Uterus (tissue), 4 donors: ENCODE data around the gene RANBP9. TPM values are rescaled to one million over a fixed set of nuclear protein-coding genes. Genes with fewer than 3 reads are reported as not detected.

Experiments
- DNase-seq, 2 donors: peaks; one replicate each; pipeline ENCODE4 v3.0.0-alpha.2; 2019 to 2020
- H3K27ac ChIP-seq, 2 donors: fragments of 200-600 bp; sonication (generic); 1 replicate in 1 of 2; 2 replicates in 1 of 2; pipeline ENCODE4 v1.5.1; 2016 to 2018
- H3K27me3 ChIP-seq, 2 donors: fragments of 200-600 bp; sonication (generic); one replicate each; pipeline ENCODE4 v1.5.1; 2018 to 2019; ENCODE audit warnings: control low read depth in 1 of 2
- H3K36me3 ChIP-seq, 2 donors: fragments of 200-600 bp; sonication (generic); one replicate each; pipeline ENCODE4 v1.5.1; 2019; ENCODE audit warnings: control low read depth in 1 of 2
- H3K4me1 ChIP-seq, 2 donors: fragments of 200-600 bp; sonication (generic); one replicate each; pipeline ENCODE4 v1.5.1; 2018 to 2019; ENCODE audit warnings: control low read depth in 1 of 2
- H3K4me3 ChIP-seq, 2 donors: fragments of 200-600 bp; sonication (generic); 1 replicate in 1 of 2; 2 replicates in 1 of 2; pipeline ENCODE4 v1.5.1; 2018 to 2019; ENCODE audit warnings: mild to moderate bottlenecking in 1 of 2
- H3K9me3 ChIP-seq, 2 donors: fragments of 200-600 bp; sonication (generic); one replicate each; pipeline ENCODE4 v1.5.1; 2019; ENCODE audit warnings: control low read depth in 1 of 2
- POLR2A ChIP-seq, 2 donors: fragments of 450-650 bp; IDR thresholded peaks; one replicate each; pipeline ENCODE4 v1.6.1; 2016; ENCODE audit warnings: antibody characterized with exemption in 2 of 2, mild to moderate bottlenecking in 1 of 2, moderate library complexity in 1 of 2
- intact Hi-C: fragments of 100-400 bp; cut with DNase I; formaldehyde crosslinking; loops from one replicate; pipeline ENCODE4 v1.15.1; 2023; ENCODE audit warnings: low total_unique reads
- total RNA-seq, 4 donors: library from RNA; depleted of rRNA in 3 of 4; stranded (reverse); fragments of >200 nt in 3 of 4; gene quantifications; one replicate each; pipeline versions ENCODE4 v1.1.0 to v1.2.4, GENCODE V29; 2014 to 2023
- TF ChIP-seq, protein P1 (sequence below), 4 experiments: fragments of 200-600 bp in 2 of 4; fragments of 450-650 bp in 2 of 4; sonication (generic) in 2 of 4; IDR thresholded peaks; one replicate each; pipeline ENCODE4 v1.5.1; 2016 to 2019; ENCODE audit warnings: antibody characterized with exemption in 4 of 4, mild to moderate bottlenecking in 2 of 4, moderate library complexity in 1 of 4
- donor health status: DM: yes; HTN: yes; CAD: no.

The RANBP9 gene
- total RNA-seq, 4 donors from 2014 or later: 22.6 to 49.0 (median 40.9) TPM

DNA sequence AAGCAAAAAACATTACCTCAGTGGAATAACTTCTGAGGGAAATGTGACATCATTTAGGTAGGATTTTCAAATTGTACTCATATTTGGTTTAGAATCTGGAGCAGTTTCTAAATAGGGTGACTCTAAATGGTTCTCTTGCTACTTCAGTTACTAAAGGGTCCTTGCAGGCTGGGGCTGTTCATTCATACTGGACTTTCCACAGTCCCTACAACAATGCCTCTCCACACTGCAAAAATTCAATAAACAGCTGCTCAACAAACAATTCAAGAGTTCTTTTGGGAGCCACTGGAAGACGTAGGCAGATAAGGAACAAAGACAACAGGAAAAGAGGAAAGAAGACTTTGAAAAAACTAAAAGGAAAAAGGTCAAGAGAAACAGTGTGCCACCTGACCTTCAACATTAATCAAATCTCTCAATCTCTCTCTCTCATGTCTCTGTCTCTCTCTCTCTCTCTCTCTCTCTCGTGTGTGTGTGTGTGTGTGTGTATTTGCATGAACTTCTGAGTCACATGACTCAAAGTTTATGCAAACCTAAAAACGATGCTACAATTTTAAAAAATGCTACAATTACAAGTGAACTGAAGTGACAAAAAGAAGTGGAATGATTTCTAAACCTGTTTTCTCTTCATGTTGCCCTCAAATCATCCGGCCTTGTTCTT, 82.0 kb downstream of the RANBP9 start:
- H3K4me3 ChIP-seq: no peak overlapping the region
- H3K4me1 ChIP-seq: no peaks in the 10 kb centered on the region
- intact Hi-C loops: no loop called here
- H3K36me3 ChIP-seq: no peaks in the 10 kb centered on the region
- no peaks in the 10 kb centered on the region for H3K27me3 ChIP-seq
- TF ChIP-seq, protein P1, sequence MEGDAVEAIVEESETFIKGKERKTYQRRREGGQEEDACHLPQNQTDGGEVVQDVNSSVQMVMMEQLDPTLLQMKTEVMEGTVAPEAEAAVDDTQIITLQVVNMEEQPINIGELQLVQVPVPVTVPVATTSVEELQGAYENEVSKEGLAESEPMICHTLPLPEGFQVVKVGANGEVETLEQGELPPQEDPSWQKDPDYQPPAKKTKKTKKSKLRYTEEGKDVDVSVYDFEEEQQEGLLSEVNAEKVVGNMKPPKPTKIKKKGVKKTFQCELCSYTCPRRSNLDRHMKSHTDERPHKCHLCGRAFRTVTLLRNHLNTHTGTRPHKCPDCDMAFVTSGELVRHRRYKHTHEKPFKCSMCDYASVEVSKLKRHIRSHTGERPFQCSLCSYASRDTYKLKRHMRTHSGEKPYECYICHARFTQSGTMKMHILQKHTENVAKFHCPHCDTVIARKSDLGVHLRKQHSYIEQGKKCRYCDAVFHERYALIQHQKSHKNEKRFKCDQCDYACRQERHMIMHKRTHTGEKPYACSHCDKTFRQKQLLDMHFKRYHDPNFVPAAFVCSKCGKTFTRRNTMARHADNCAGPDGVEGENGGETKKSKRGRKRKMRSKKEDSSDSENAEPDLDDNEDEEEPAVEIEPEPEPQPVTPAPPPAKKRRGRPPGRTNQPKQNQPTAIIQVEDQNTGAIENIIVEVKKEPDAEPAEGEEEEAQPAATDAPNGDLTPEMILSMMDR (IDR thresholded peaks at IDR 0.05): no peak
- TF ChIP-seq POLR2A (IDR thresholded peaks at IDR 0.05): no peak
- no peak for DNase-seq
- no peak overlapping the region for H3K27ac ChIP-seq
- H3K9me3 ChIP-seq: no peaks in the 10 kb centered on the region

DNA sequence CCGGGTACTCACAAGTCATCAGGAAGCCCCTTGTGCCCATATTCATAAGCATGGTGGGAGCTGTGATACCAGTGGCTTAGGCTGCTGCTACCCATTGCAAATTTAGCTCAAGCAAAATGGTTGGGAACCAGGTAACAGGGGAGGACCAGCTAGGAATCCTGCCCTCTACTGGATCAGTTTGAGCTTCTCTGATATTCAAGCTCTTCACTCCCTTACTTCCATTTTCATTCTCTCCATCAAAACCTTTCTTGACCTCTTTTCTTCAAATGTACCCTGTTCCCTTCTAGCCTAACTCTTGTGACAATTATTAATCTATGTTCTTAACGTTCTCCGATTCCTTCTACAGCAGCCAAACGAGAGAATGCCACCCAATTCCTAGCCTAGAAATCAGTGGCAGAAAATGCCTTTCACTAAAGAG, 86.8 kb downstream of the RANBP9 start:
- H3K4me3 ChIP-seq: no peak overlapping the region
- no peaks in the 10 kb centered on the region for H3K27me3 ChIP-seq
- intact Hi-C loops: no loop called here
- no peaks in the 10 kb centered on the region for H3K4me1 ChIP-seq
- no peak for DNase-seq
- no peaks in the 10 kb centered on the region for H3K9me3 ChIP-seq
- no peaks in the 10 kb centered on the region for H3K36me3 ChIP-seq
- no peak for TF ChIP-seq POLR2A (IDR thresholded peaks at IDR 0.05)
- TF ChIP-seq, protein P1 (IDR thresholded peaks at IDR 0.05): peak in 1 of 4 experiments; percentile 9
- no peak overlapping the region for H3K27ac ChIP-seq

DNA sequence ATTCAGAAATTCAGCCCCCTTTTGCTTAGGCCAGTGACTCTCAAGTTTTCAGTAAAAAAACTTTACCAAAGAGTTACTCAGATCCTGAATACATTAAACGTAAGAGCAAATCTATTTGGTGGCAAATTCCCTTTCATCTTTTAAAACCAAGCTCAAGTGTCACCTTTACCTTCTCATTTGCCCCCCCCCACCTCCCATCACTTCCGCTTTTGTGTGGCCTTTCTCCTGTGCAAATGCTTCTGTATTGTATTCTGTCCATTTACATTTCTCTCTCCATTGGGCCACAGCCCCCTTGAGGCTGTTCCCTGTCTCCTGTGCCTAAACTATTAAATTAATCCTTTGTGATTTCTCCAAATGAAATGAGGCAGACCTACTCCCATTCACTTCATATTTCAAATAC, 94.6 kb downstream of the RANBP9 start:
- H3K36me3 ChIP-seq: no peaks in the 10 kb centered on the region
- H3K9me3 ChIP-seq: no peaks in the 10 kb centered on the region
- intact Hi-C loops: loop anchor here (10.0 kb wide), 1 partner anchor 148 kb away; no protein-coding TSS in a partner anchor
- no peak for DNase-seq
- peaks cover 0 to 4% of the 10 kb centered on the region in 2 donors for H3K4me1 ChIP-seq
- no peaks in the 10 kb centered on the region for H3K27me3 ChIP-seq
- H3K4me3 ChIP-seq: no peak overlapping the region
- TF ChIP-seq, protein P1 (IDR thresholded peaks at IDR 0.05): no peak
- TF ChIP-seq POLR2A (IDR thresholded peaks at IDR 0.05): no peak
- H3K27ac ChIP-seq: no peak overlapping the region

DNA sequence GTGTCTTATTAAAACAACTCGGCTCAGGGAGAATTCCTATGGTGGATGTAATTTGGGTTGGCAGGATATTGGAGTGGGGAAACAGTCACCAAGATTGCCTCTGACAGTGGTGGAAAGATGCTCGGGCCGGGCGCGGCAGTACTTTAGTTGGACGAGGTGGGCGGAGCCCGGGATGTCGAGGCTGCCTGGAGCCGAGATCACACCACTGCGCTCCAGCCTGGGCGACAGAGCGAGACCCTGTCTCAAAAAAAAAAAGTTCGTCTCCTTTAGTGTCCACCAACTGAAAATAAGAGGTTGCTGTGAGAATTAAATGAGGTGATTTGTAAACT, 95.9 kb downstream of the RANBP9 start:
- DNase-seq: peak; percentile 32 to 36
- TF ChIP-seq POLR2A (IDR thresholded peaks at IDR 0.05): no peak
- TF ChIP-seq, protein P1 (IDR thresholded peaks at IDR 0.05): no peak

DNA sequence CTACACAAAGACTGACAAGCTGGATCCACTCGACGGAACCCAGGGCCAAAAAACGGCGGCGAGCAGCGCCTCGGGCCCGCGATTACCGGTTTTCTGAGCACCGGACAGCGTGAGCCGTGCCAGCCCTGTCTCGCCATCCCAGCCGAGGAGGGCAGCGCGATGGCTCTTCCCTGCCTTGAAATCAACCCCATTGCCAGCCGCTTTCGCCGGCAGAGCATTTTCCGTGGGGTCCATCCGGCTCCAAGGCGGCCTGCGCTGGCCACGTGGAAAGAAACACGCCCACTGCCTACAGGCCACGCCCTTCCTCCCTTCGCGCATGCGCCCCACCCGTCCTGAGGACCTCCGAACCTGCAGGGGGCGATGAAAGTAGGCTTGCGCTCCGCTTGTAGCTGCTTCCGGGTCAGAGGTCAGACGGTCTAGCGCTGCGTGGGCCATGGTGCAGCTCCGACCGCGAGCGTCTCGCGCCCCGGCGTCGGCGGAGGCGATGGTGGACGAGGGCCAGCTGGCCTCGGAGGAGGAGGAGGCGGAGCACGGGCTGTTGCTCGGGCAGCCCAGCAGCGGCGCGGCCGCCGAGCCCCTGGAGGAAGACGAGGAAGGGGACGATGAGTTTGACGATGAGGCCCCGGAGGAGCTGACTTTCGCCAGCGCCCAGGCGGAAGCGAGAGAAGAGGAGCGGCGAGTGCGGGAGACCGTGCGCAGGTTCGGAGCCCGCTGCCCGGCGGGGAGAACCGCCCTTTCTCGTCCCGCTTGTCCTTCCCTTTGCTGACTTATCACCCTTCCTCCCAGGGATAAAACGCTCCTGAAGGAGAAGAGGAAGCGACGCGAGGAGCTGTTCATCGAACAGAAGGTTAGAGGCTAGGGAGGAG, 96.5 kb downstream of the RANBP9 start, which contains the start of gene NOL7:
NOL7 (plus strand) TSS at position 410 of the 866 bp plus-strand sequence; CDS start at position 434, 24 bp downstream.
- Histone ChIP-seq H3K4me1 (peaks cover 0 to 4% of the 10 kb centered on the region in 2 donors), H3K4me3 (peak within 1 kb of the TSS; percentile 60 to 85), H3K36me3 (no peaks in the 10 kb centered on the region), H3K27me3 (no peaks in the 10 kb centered on the region), H3K9me3 (no peaks in the 10 kb centered on the region), H3K27ac (peak within 1 kb of the TSS; percentile 81 to 90)
- TF ChIP-seq, protein P1 (IDR thresholded peaks at IDR 0.05): peak; percentile 86 to 98 (median 96)
- peak; percentile 67 to 85 for TF ChIP-seq POLR2A (IDR thresholded peaks at IDR 0.05)
- peak; percentile 97 to 98 for DNase-seq
- intact Hi-C loops: loop anchor here (10.0 kb wide), 1 partner anchor 150 kb away; no protein-coding TSS in a partner anchor

More for the DNA sequence above, 95.9 kb downstream of the RANBP9 start:
- no peaks in the 10 kb centered on the region for H3K9me3 ChIP-seq
- peaks cover 0 to 4% of the 10 kb centered on the region in 2 donors for H3K4me1 ChIP-seq
- intact Hi-C loops: loop anchor here (10.0 kb wide), 1 partner anchor 149 kb away; no protein-coding TSS in a partner anchor
- H3K27ac ChIP-seq: peak overlapping the region; percentile 81 to 90
- peak overlapping the region; percentile 60 to 85 for H3K4me3 ChIP-seq
- no peaks in the 10 kb centered on the region for H3K36me3 ChIP-seq
- no peaks in the 10 kb centered on the region for H3K27me3 ChIP-seq
